Measurements from ENCODE around the gene SELENOI. TPM values are rescaled to one million over a fixed set of nuclear protein-coding genes. Genes with fewer than 3 reads are reported as not detected.

Gene SELENOI
- total and polyA plus RNA-seq, 8 donors = 0.92 to 60.8 (median 4.5) TPM

DNA sequence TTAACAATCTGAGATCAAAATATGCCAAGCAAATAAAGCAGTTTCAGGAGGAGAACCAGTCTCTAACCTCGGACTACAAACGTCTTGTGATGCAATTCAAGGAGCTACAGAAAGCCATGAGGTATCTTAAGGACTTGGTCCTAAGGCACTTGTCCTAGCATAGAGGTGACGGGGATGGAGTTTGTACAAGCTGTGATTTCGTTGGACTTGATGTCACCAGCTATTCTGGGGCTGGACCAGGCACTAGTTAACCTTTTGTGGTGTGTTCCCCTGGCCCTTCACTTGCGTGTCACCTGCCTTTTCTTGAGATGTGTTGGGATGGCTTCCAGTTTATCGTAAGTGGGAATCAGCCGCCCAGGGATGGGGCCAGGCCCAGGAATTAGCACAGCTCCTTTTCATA is 98.3 kb downstream of the SELENOI start:
- Histone ChIP-seq H3K27me3 (no peaks in the 10 kb centered on the region), H3K27ac (no peak overlapping the region), H3K9me3 (no peaks in the 10 kb centered on the region), H3K4me1 (no peaks in the 10 kb centered on the region), H3K4me3 (no peak overlapping the region), H3K36me3 (no peaks in the 10 kb centered on the region)
- no peak for TF ChIP-seq EP300 (IDR thresholded peaks at IDR 0.05)
- TF ChIP-seq POLR2A (IDR thresholded peaks at IDR 0.05) = no peak
- TF ChIP-seq, protein P1, sequence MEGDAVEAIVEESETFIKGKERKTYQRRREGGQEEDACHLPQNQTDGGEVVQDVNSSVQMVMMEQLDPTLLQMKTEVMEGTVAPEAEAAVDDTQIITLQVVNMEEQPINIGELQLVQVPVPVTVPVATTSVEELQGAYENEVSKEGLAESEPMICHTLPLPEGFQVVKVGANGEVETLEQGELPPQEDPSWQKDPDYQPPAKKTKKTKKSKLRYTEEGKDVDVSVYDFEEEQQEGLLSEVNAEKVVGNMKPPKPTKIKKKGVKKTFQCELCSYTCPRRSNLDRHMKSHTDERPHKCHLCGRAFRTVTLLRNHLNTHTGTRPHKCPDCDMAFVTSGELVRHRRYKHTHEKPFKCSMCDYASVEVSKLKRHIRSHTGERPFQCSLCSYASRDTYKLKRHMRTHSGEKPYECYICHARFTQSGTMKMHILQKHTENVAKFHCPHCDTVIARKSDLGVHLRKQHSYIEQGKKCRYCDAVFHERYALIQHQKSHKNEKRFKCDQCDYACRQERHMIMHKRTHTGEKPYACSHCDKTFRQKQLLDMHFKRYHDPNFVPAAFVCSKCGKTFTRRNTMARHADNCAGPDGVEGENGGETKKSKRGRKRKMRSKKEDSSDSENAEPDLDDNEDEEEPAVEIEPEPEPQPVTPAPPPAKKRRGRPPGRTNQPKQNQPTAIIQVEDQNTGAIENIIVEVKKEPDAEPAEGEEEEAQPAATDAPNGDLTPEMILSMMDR (IDR thresholded peaks at IDR 0.05) = no peak
- TF ChIP-seq POLR2AphosphoS5 (IDR thresholded peaks at IDR 0.05) = no peak
- intact Hi-C loops (cut with DNase I; ENCODE audit: low total_unique reads) = no loop called here
- WGBS, 5 donors = 80 to 87% (median 81%) methylated on average over 7 of the region's 7 CpGs
- DNase-seq = no peak

Other genes with a start within 250 kb of the SELENOI start
- gene GAREM2, start 173.1 kb upstream of the SELENOI start, total RNA-seq = 1 to 10 TPM in 2 of 5 donors, under 1 TPM in 1, not detected in 2; under 0.01 to 2.3 (median 1.5) TPM
- gene GAREM2, start 173.1 kb upstream of the SELENOI start, polyA plus RNA-seq = 1 to 10 TPM in 1 of 3 donors, under 1 TPM in 2; 0.83 to 1.7 (median 0.87) TPM
- gene HADHA, start 101.5 kb upstream of the SELENOI start, total RNA-seq = 100 to 1,000 TPM in 3 of 5 donors, 10 to 100 TPM in 2; 79.7 to 144 (median 100) TPM
- 10 to 100 TPM; 53.2 to 80.3 (median 56.3) TPM for gene HADHA, start 101.5 kb upstream of the SELENOI start, polyA plus RNA-seq
- 100 to 1,000 TPM in 3 of 5 donors, 10 to 100 TPM in 2; 72.9 to 178 (median 123) TPM for gene HADHB, start 101.2 kb upstream of the SELENOI start, total RNA-seq
- 100 to 1,000 TPM in 1 of 3 donors, 10 to 100 TPM in 2; 70.4 to 103 (median 80.1) TPM for gene HADHB, start 101.2 kb upstream of the SELENOI start, polyA plus RNA-seq
- gene ADGRF3, start 646 bp downstream of the SELENOI start, total RNA-seq = under 1 TPM in 1 of 5 donors, not detected in 4; 0.29 TPM
- under 1 TPM; 0.05 to 0.31 (median 0.12) TPM for gene ADGRF3, start 646 bp downstream of the SELENOI start, polyA plus RNA-seq
- 1 to 10 TPM in 1 of 5 donors, not detected in 4; 2.2 TPM for gene DRC1, start 55.8 kb downstream of the SELENOI start, total RNA-seq
- gene DRC1, start 55.8 kb downstream of the SELENOI start, polyA plus RNA-seq = not detected
- gene OTOF, start 132.0 kb downstream of the SELENOI start, total RNA-seq = 1 to 10 TPM in 1 of 5 donors, under 1 TPM in 2, not detected in 2; 0.29 to 3.6 (median 0.37) TPM
- under 1 TPM in 2 of 3 donors, not detected in 1; 0.06 to 0.18 TPM for gene OTOF, start 132.0 kb downstream of the SELENOI start, polyA plus RNA-seq